ENCODE measurements around the gene UBA3. TPM values are rescaled to one million over a fixed set of nuclear protein-coding genes. Genes with fewer than 3 reads are reported as not detected.

Gene UBA3
- total RNA-seq, 1 experiment from 2014 or later: 47.1 TPM

DNA sequence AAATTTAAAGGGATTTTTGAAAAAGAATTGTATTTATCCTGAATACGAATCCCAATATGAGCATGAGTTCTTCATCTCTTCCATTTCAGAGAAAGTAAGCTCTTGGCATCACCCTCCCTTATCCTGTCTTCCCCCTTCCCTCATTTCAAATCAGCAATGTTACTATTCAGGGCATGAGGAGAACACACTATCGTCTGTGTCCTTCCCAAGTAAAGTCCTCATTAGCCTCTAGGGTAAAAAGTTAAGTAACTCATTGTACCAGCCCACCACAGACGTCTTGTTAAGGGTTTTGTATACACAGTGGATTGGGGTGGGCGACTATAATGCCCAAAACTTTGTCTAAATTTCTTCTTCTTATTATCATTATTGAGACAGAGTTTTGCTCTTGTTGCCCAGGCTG is 19.4 kb upstream of the UBA3 start:
- in situ Hi-C loops (cut with HindIII; ENCODE audit: low pct_unique_long_range_greater_than_20kb, low sequenced_read_pairs): no loop called here
- Histone ChIP-seq H3K9me3 (ENCODE audit: control insufficient read depth, insufficient read depth, low read depth, low read length) (no peaks in the 10 kb centered on the region), H3K4me1 (ENCODE audit: control insufficient read depth, insufficient read depth, low read length) (no peaks in the 10 kb centered on the region), H3K27ac (ENCODE audit: low read length) (no peak overlapping the region), H3K27me3 (ENCODE audit: control insufficient read depth, insufficient read depth, low read length) (no peaks in the 10 kb centered on the region), H3K36me3 (ENCODE audit: control insufficient read depth, insufficient read depth, low read length) (no peaks in the 10 kb centered on the region; the same call in 1 of the 2 replicates), H3K4me3 (ENCODE audit: low read depth in 2 of 2, low read length in 2 of 2) (no peak overlapping the region)
- no peak for ATAC-seq
- DNase-seq (ENCODE audit: low read depth, low spot score): no peak
- POLR2A ChIA-PET: no interaction called here
- BruUV-seq (replicated peaks): no TSS peak
- TF ChIP-seq TCF7L2 (IDR thresholded peaks at IDR 0.05; ENCODE audit: low read depth, low read length) (no peak), POLR2AphosphoS5 (IDR thresholded peaks at IDR 0.05; ENCODE audit: low read depth, low read length) (no peak), SIN3A (IDR thresholded peaks at IDR 0.05; ENCODE audit: borderline replicate concordance, insufficient read depth, low read depth, low read length) (no peak)
- TF ChIP-seq, protein P1, sequence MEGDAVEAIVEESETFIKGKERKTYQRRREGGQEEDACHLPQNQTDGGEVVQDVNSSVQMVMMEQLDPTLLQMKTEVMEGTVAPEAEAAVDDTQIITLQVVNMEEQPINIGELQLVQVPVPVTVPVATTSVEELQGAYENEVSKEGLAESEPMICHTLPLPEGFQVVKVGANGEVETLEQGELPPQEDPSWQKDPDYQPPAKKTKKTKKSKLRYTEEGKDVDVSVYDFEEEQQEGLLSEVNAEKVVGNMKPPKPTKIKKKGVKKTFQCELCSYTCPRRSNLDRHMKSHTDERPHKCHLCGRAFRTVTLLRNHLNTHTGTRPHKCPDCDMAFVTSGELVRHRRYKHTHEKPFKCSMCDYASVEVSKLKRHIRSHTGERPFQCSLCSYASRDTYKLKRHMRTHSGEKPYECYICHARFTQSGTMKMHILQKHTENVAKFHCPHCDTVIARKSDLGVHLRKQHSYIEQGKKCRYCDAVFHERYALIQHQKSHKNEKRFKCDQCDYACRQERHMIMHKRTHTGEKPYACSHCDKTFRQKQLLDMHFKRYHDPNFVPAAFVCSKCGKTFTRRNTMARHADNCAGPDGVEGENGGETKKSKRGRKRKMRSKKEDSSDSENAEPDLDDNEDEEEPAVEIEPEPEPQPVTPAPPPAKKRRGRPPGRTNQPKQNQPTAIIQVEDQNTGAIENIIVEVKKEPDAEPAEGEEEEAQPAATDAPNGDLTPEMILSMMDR (IDR thresholded peaks at IDR 0.05): no peak
- TF ChIP-seq, protein P2, sequence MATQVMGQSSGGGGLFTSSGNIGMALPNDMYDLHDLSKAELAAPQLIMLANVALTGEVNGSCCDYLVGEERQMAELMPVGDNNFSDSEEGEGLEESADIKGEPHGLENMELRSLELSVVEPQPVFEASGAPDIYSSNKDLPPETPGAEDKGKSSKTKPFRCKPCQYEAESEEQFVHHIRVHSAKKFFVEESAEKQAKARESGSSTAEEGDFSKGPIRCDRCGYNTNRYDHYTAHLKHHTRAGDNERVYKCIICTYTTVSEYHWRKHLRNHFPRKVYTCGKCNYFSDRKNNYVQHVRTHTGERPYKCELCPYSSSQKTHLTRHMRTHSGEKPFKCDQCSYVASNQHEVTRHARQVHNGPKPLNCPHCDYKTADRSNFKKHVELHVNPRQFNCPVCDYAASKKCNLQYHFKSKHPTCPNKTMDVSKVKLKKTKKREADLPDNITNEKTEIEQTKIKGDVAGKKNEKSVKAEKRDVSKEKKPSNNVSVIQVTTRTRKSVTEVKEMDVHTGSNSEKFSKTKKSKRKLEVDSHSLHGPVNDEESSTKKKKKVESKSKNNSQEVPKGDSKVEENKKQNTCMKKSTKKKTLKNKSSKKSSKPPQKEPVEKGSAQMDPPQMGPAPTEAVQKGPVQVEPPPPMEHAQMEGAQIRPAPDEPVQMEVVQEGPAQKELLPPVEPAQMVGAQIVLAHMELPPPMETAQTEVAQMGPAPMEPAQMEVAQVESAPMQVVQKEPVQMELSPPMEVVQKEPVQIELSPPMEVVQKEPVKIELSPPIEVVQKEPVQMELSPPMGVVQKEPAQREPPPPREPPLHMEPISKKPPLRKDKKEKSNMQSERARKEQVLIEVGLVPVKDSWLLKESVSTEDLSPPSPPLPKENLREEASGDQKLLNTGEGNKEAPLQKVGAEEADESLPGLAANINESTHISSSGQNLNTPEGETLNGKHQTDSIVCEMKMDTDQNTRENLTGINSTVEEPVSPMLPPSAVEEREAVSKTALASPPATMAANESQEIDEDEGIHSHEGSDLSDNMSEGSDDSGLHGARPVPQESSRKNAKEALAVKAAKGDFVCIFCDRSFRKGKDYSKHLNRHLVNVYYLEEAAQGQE (IDR thresholded peaks at IDR 0.05; ENCODE audit: insufficient read depth in 1 of 2, low read depth in 2 of 2, low read length in 1 of 2): no peak
- CTCF ChIA-PET: no interaction called here
- intact Hi-C loops (cut with micrococcal nuclease; ENCODE audit: unreplicated experiment): no loop called here

DNA sequence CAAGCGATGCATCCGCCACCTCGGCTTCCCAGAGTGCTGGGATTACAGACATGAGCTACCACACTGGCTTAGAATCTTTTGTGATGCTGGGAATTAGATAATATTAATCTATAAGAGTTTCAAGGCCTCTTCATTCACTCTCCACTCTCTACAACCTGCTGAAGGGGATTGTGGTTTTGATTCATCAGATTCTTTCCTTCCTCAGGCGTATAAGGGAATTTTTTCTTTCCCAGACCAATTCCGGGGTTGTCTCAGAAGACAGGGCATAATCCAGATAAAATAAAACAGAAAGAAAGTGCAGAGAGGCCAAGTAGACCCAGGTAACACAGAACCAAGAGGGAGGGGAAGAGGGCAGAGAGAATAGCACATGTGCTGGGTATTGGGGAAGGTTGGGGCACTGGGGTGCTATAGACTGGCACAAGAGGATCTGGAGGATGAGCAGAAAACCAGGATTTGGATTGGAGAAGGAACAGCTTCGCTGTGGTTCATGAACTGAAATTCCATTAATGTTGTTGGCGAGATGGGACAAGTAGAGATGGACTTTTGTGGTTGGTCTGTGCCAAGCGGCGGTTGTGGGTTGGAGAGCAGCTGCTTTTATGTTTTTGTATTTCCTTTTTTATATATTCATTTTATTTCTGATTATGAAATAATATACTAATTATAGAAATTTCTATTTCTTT is 17.4 kb upstream of the UBA3 start:
- Histone ChIP-seq H3K9me3 (ENCODE audit: control insufficient read depth, insufficient read depth, low read depth, low read length) (no peaks in the 10 kb centered on the region), H3K27ac (ENCODE audit: low read length) (no peak overlapping the region), H3K4me3 (ENCODE audit: low read depth in 2 of 2, low read length in 2 of 2) (no peak overlapping the region), H3K4me1 (ENCODE audit: control insufficient read depth, insufficient read depth, low read length) (no peaks in the 10 kb centered on the region), H3K27me3 (ENCODE audit: control insufficient read depth, insufficient read depth, low read length) (no peaks in the 10 kb centered on the region), H3K36me3 (ENCODE audit: control insufficient read depth, insufficient read depth, low read length) (no peaks in the 10 kb centered on the region)
- no TSS peak for BruUV-seq (replicated peaks)
- in situ Hi-C loops (cut with HindIII; ENCODE audit: low pct_unique_long_range_greater_than_20kb, low sequenced_read_pairs): no loop called here
- DNase-seq (ENCODE audit: low read depth, low spot score) (no peak), ATAC-seq (no peak)
- TF ChIP-seq TCF7L2 (IDR thresholded peaks at IDR 0.05; ENCODE audit: low read depth, low read length) (no peak), POLR2AphosphoS5 (IDR thresholded peaks at IDR 0.05; ENCODE audit: low read depth, low read length) (no peak), SIN3A (IDR thresholded peaks at IDR 0.05; ENCODE audit: borderline replicate concordance, insufficient read depth, low read depth, low read length) (no peak)
- TF ChIP-seq, protein P1 (IDR thresholded peaks at IDR 0.05): no peak
- TF ChIP-seq, protein P2 (IDR thresholded peaks at IDR 0.05; ENCODE audit: insufficient read depth in 1 of 2, low read depth in 2 of 2, low read length in 1 of 2): no peak
- ChIA-PET CTCF (no interaction called here), POLR2A (no interaction called here)
- intact Hi-C loops (cut with micrococcal nuclease; ENCODE audit: unreplicated experiment): no loop called here
